Adrenal gland (tissue), 12 donors: ENCODE data around the gene FOXO3. TPM values are rescaled to one million over a fixed set of nuclear protein-coding genes. Genes with fewer than 3 reads are reported as not detected.
A peak's percentile ranks its signal among the peaks of the same experiment; 100 is the strongest.

Experiments used
- DNase-seq, 7 donors: peaks; one replicate each; pipeline ENCODE4 v3.0.0-alpha.2; 2019 to 2020
- H3K27ac ChIP-seq, 5 donors: fragments of 200-600 bp; sonication (generic) in 4 of 5; 1 replicate in 3 of 5; 2 replicates in 2 of 5; pipeline versions ENCODE4 v1.5.1 to v1.8.0; 2016 to 2020; ENCODE audit warnings: mild to moderate bottlenecking in 1 of 5
- H3K27me3 ChIP-seq: fragments of 200-600 bp; 2 replicates; pipeline ENCODE4 v1.8.0; 2021
- H3K36me3 ChIP-seq, 2 donors: fragments of 200-600 bp; replicated peaks in 1 of 2; 1 replicate in 1 of 2; 2 replicates in 1 of 2; pipeline versions ENCODE4 v1.5.1 to v1.8.0; 2018 to 2022
- H3K4me1 ChIP-seq, 2 donors: fragments of 200-600 bp; replicated peaks in 1 of 2; 1 replicate in 1 of 2; 2 replicates in 1 of 2; pipeline versions ENCODE4 v1.5.1 to v1.8.0; 2018 to 2021
- H3K4me3 ChIP-seq, 4 donors: fragments of 200-600 bp; sonication (generic) in 3 of 4; one replicate each; pipeline ENCODE4 v1.5.1; 2016 to 2018
- H3K9me3 ChIP-seq, 3 donors: fragments of 200-600 bp; sonication (generic) in 1 of 3; replicated peaks in 1 of 3; 1 replicate in 2 of 3; 2 replicates in 1 of 3; pipeline versions ENCODE4 v1.5.1 to v1.8.0; 2016 to 2021
- CTCF ChIP-seq, 6 experiments: fragments of 450-650 bp in 4 of 6; fragments of 200-600 bp in 2 of 6; sonication (generic) in 1 of 6; IDR thresholded peaks; 1 replicate in 5 of 6; 2 replicates in 1 of 6; pipeline versions ENCODE4 v1.5.1 to v1.8.0; 2016 to 2021; ENCODE audit warnings: antibody characterized with exemption in 6 of 6, mild to moderate bottlenecking in 2 of 6, moderate library complexity in 1 of 6
- POLR2A ChIP-seq, 2 donors: fragments of 450-650 bp; IDR thresholded peaks; one replicate each; pipeline ENCODE4 v1.6.1; 2017; ENCODE audit warnings: antibody characterized with exemption in 2 of 2, mild to moderate bottlenecking in 2 of 2, moderate library complexity in 1 of 2
- WGBS, 4 donors: extraction: QIAGEN DNeasy Blood & Tissue Kit in 2 of 4; methylation state at CpG; one replicate each; pipeline versions ENCODE4 v1.1.5 to v1.1.7; 2013 to 2017; 5-methylcytosine and 5-hydroxymethylcytosine counted together
- intact Hi-C, 2 donors: fragments of 100-400 bp; cut with DNase I; formaldehyde crosslinking; loops; one replicate each; pipeline versions ENCODE4 v1.14.1 to v1.15.0; 2022 to 2023
- polyA plus RNA-seq, 3 donors: library from polyadenylated mRNA; stranded (reverse); fragments of 200-250 nt in 2 of 3; fragments of 350-450 nt in 1 of 3; fragmentation: Illumina TruSeq in 1 of 3; extraction: RNeasy Lipid Tissue Mini Kit (QIAGEN cat#74804) in 1 of 3; gene quantifications; one replicate each; pipeline ENCODE4 v1.2.3, GENCODE V29; 2013 to 2014
- total RNA-seq, 9 donors: library from RNA; depleted of rRNA in 4 of 9; stranded (reverse); fragments of >200 nt in 4 of 9; fragments of 120-200 nt in 1 of 9; fragmentation: NEBNext Ultra II Directional in 1 of 9; extraction: Animal tissue kit (Norgen Biotek cat#: 25700) in 1 of 9; gene quantifications; one replicate each; pipeline versions ENCODE4 v1.1.0 to v1.2.4, GENCODE V29; 2013 to 2023
- donor health status: healthy with polysubstance abuse.
- donor health status: Bipolar disorder and iron deficiency.
- donor health status: DM: yes; HTN: yes; CAD: no.
- donor health status: DM: no; HTN: no; CAD: no.
- donor health status: DM: no; HTN: no; CAD: no.
- donor health status: DM: yes; HTN: yes; CAD: no.

The FOXO3 gene
- total and polyA plus RNA-seq, 12 donors, result 8.3 to 38.7 (median 23.4) TPM

GRCh38 chr6:108562503-108562993, 1.8 kb downstream of the FOXO3 start:
- intact Hi-C loops, result no loop called here

GRCh38 chr6:108563292-108563691, 2.6 kb downstream of the FOXO3 start:
- Histone ChIP-seq H3K27ac (peak overlapping the region in 4 of 5 donors; percentile 51 to 100 (median 100)), H3K36me3 (peaks cover 0 to 11% of the 10 kb centered on the region in 2 donors), H3K4me1 (peaks cover 14 to 51% of the 10 kb centered on the region in 2 donors), H3K9me3 (no peaks in the 10 kb centered on the region), H3K4me3 (peak overlapping the region in 1 of 4 donors; percentile 93), H3K27me3 (no peaks in the 10 kb centered on the region)
- TF ChIP-seq POLR2A (IDR thresholded peaks at IDR 0.05) (no peak), CTCF (IDR thresholded peaks at IDR 0.05) (no peak)
- no peak for DNase-seq
- intact Hi-C loops, result no loop called here
- 68 to 87% (median 83%) methylated on average over 8 of the region's 8 CpGs for WGBS, 4 donors

More at GRCh38 chr6:108562503-108562993, 1.8 kb downstream of the FOXO3 start:
- peak overlapping the region in 3 of 4 donors; percentile 18 to 93 (median 22) for H3K4me3 ChIP-seq
- 49 to 57% (median 53%) methylated on average over 16 to 17 of the region's 17 CpGs for WGBS, 4 donors
- H3K36me3 ChIP-seq, result peaks cover 0 to 9% of the 10 kb centered on the region in 2 donors
- H3K27ac ChIP-seq, result peak overlapping the region in 4 of 5 donors; percentile 51 to 100 (median 100)
- H3K27me3 ChIP-seq, result no peaks in the 10 kb centered on the region
- DNase-seq, result peak in 6 of 7 donors; percentile 35 to 84 (median 46)
- no peak for TF ChIP-seq CTCF (IDR thresholded peaks at IDR 0.05)
- TF ChIP-seq POLR2A (IDR thresholded peaks at IDR 0.05), result no peak
- peaks cover 15 to 44% of the 10 kb centered on the region in 2 donors for H3K4me1 ChIP-seq
- no peaks in the 10 kb centered on the region for H3K9me3 ChIP-seq

- no peaks in the 10 kb centered on the region for H3K9me3 ChIP-seq
- H3K4me1 ChIP-seq, result peaks cover 14 to 60% of the 10 kb centered on the region in 2 donors
- peaks cover 0 to 11% of the 10 kb centered on the region in 2 donors for H3K36me3 ChIP-seq
- H3K27ac ChIP-seq, result peak overlapping the region in 4 of 5 donors; percentile 5 to 99 (median 36)
- intact Hi-C loops, result no loop called here
- no peak for DNase-seq
- TF ChIP-seq CTCF (IDR thresholded peaks at IDR 0.05) (no peak), POLR2A (IDR thresholded peaks at IDR 0.05) (no peak)
- H3K4me3 ChIP-seq, result peak overlapping the region in 1 of 4 donors; percentile 35
- H3K27me3 ChIP-seq, result no peaks in the 10 kb centered on the region
- 39 to 49% (median 46%) methylated on average over 3 of the region's 3 CpGs for WGBS, 4 donors
Measured at GRCh38 chr6:108564178-108564577, 3.5 kb downstream of the FOXO3 start.

- Histone ChIP-seq H3K27ac (peak overlapping the region; percentile 5 to 99 (median 59)), H3K27me3 (no peaks in the 10 kb centered on the region), H3K9me3 (no peaks in the 10 kb centered on the region), H3K36me3 (peaks cover 0 to 15% of the 10 kb centered on the region in 2 donors), H3K4me3 (peak overlapping the region in 1 of 4 donors; percentile 35), H3K4me1 (peaks cover 14 to 62% of the 10 kb centered on the region in 2 donors)
- no peak for DNase-seq
- TF ChIP-seq POLR2A (IDR thresholded peaks at IDR 0.05) (no peak), CTCF (IDR thresholded peaks at IDR 0.05) (no peak)
- whole genome bisulfite sequencing, 4 donors, result 42 to 59% (median 48%) methylated on average over 4 of the region's 4 CpGs
- intact Hi-C loops, result loop anchor here in 1 of 2 donors (5.0 kb wide), 1 partner anchor 217 kb away; no protein-coding TSS in a partner anchor
Measured at GRCh38 chr6:108565091-108565766, 4.5 kb downstream of the FOXO3 start.
